ENCODE results near the gene SPATA13.

SPATA13 gene

DNA sequence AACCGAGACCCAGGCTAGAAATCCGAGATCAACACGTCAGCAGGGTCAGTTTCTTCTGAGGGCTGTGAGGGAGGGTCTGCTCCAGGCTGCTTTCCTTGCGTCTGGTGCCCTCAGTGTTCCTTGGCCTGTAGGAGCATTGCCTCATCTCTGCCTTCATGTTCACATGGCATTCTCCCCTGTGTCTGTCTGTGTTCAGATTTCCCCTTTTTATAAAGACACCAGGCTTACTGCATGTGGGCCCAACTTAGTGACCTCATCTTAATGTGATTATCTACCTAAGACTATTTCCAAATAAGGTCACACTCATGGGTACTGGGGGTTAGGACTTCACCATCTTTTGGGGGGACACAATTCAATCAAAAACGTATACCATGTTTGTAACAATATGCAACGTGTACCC, 91.6 kb downstream of the SPATA13 start:
- DNase-seq (ENCODE audit: low read depth), result no peak

GRCh38 chr13:24253520-24254145, 93.1 kb downstream of the SPATA13 start:
- DNase-seq (ENCODE audit: low read depth), result no peak

GRCh38 chr13:24254146-24254841, 93.8 kb downstream of the SPATA13 start:
- no peak for DNase-seq (ENCODE audit: low read depth)

DNA sequence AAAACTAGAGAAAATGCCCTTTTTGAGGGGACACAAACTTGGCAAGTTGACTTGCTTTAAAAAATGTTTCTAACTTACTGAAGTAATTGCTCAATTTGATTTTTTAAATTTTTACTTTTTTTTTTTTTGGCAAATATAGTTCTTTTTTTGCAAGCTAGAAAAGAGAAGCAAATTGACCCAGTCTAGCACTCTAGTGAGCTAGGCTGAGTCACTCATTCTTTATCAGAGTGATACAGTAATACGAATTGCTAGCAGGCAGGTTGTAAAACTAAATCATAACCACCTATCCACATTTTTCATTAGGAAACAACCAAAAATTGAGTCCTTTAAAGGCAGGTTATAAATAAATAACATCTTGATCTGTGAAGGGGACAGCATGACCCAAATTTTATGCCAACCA, 97.0 kb downstream of the SPATA13 start:
- DNase-seq (ENCODE audit: low read depth), result no peak

- DNase-seq (ENCODE audit: low read depth), result no peak
These were observed 101.0 kb downstream of the SPATA13 start for GRCh38 chr13:24261566-24261965.

- no peak for DNase-seq (ENCODE audit: low read depth)
These were observed 103.1 kb downstream of the SPATA13 start for GRCh38 chr13:24263632-24264031.

DNA sequence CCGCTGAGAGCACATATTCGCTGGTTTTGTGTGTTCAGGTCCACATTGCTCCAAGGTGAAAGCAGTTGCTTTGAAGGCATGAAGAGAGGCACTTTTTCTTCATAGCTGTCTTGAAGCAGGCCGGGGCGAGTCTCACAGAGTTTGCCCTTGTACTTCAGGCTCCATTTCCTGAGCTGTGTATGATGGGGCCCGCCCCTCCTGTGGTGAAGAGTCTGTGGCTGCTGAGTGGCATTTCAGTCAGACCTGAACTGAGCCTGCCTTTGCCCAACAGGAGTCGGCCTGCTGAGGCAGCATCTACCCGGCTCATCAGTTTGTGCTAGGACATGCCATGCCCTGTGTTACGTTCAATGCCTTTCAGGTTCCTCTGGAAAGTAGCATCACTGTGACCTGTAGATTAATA, 104.5 kb downstream of the SPATA13 start:
- DNase-seq (ENCODE audit: low read depth), result peak; percentile 57

DNA sequence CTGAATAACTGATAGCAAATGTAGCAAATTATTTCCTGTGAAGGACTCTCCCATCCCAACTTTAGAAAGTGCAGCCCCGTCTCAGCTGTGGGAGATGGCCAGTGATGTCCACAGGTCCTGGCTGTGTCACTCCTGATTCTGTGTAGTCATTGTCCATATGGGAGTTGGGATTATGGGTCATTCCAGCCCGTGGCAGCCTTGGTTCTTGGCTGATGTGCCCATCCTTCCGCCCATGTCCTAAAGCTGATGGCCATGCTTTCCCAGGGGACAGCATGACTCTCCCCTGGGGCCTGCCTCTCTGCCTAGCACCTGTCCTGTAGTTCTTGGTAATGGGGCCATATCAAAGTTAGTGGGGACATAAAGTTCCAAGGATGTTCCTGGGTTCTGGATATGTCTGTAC, 104.9 kb downstream of the SPATA13 start:
- no peak for DNase-seq (ENCODE audit: low read depth)

- no peak for DNase-seq (ENCODE audit: low read depth)
These were observed 106.8 kb downstream of the SPATA13 start for GRCh38 chr13:24267274-24267673.

DNA sequence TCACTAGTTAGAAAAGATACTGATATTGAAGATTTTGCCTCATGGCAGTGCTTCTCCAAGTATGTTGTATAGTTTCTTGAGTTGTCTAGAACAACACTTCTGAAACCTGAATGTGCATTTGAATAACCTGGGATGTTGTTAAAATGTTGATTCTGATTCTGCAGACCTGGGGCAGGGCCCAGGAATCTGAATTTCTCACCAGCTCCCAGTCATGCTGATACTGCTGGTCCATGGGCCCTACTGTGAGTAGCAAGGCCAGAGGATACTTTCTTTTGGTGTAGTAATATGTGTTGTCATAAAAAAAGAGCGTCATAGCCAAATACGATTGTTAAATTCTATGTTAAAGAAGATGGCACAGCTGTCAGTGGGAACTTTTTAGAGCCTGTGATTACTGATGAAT, 107.3 kb downstream of the SPATA13 start:
- DNase-seq (ENCODE audit: low read depth), result no peak

GRCh38 chr13:24269821-24270220, 109.3 kb downstream of the SPATA13 start:
- no peak for DNase-seq (ENCODE audit: low read depth)

- DNase-seq (ENCODE audit: low read depth), result no peak
These were observed 110.2 kb downstream of the SPATA13 start for GRCh38 chr13:24270639-24271141.

DNA sequence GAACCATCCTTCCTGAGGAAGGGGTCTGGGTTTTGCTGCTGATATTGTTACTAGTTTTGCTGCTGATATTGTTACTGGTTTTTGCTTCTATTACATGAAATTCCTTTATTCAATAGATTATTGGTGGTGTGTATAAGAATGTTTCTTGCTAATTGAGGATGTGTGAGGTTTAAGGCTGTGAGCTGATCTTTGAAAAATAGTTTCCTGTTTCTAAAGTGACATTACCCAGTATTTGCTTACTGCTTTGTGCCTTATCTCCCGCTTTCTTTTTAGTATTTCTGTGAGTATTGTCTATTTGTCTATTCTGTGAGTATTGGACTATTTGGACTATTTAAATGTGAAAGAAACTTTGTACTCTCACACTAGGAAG, 110.7 kb downstream of the SPATA13 start:
- DNase-seq (ENCODE audit: low read depth), result no peak

GRCh38 chr13:24271601-24272451, 111.3 kb downstream of the SPATA13 start:
- DNase-seq (ENCODE audit: low read depth), result no peak

- no peak for DNase-seq (ENCODE audit: low read depth)
These were observed 112.1 kb downstream of the SPATA13 start for GRCh38 chr13:24272452-24273161.

DNA sequence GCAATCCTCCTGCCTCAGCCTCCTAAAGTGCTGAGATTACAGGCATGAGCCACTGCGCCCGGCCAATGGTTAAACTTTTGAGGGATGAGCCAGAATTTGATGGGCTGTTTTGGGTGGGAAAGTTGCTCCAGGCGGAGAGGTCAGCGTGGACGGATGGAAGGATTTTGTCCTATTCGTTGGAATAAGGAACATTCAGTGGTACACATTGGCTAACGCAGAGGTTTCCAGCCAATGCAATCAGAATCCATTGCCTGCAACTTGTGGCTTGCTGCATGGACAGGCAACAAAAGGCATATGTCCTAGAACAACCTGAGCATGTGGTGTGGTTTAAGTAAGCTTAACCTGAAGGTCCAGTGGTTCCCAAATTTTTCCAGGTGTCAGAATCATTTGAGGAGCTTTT, 113.4 kb downstream of the SPATA13 start:
- DNase-seq (ENCODE audit: low read depth), result no peak

- DNase-seq (ENCODE audit: low read depth), result peak; percentile 62
These were observed 114.0 kb downstream of the SPATA13 start for GRCh38 chr13:24274452-24275021.

GRCh38 chr13:24275041-24275440, 114.5 kb downstream of the SPATA13 start:
- DNase-seq (ENCODE audit: low read depth), result no peak

DNA sequence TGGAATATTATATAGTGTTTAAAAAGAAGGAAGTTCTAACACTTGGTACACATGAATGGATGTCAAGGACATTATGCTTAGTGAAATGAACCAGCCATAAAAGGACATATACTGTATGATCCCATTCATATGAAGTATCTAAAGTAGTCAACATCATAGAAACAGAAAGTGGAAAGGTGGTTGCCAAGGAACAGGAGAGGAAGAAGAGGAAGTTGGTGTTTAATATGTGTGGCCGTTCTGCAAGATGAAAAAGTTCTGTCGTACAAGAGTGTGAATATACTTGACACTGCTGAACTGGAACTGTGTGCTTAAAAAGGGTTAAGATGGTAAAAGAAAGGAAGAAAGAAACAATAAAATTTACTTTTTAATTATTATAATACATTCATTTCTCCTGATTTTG, 115.8 kb downstream of the SPATA13 start:
- DNase-seq (ENCODE audit: low read depth), result no peak

DNA sequence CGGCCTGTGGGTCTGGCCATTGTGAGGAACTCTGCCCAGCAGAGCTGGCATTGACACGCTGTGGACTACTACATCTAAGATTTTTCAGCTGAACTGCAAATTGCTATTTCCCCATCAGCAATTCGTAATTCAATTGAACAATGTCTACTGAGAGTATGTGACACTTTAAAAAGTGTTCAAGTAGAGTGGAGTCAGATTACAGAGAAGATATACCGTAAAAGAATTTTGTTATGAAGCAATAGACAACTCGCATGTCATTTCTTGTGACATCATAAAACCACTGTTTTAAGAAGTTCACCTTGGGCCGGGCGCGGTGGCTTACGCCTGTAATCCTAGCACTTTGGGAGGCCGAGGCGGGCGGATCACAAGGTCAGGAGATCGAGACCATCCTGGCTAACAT, 116.3 kb downstream of the SPATA13 start:
- no peak for DNase-seq (ENCODE audit: low read depth)

GRCh38 chr13:24277761-24278160, 117.2 kb downstream of the SPATA13 start:
- DNase-seq (ENCODE audit: low read depth), result no peak

Data from stimulated activated CD4-positive, alpha-beta T cell treated with anti-CD3 and anti-CD28 coated beads, Interleukin-2, amount 100 ng/mL, for 4 hours (primary cell).